ENCODE measurements around the gene TTC7B. TPM values are rescaled to one million over a fixed set of nuclear protein-coding genes. Genes with fewer than 3 reads are reported as not detected.

TTC7B gene
- total and polyA plus RNA-seq, 12 donors, result 10.0 to 58.4 (median 24.7) TPM

GRCh38 chr14:90715993-90716392, 100.2 kb downstream of the TTC7B start:
- Histone ChIP-seq H3K9me3 (replicated peaks in 1 of 3) (no peaks in the 10 kb centered on the region), H3K36me3 (replicated peaks in 1 of 2) (no peaks in the 10 kb centered on the region), H3K27ac (no peak overlapping the region), H3K4me1 (replicated peaks in 1 of 2) (peaks cover 0 to 4% of the 10 kb centered on the region in 2 donors), H3K4me3 (no peak overlapping the region), H3K27me3 (no peaks in the 10 kb centered on the region)
- intact Hi-C loops (cut with DNase I), result no loop called here
- 92 to 97% (median 94%) methylated on average over 4 of the region's 4 CpGs for WGBS, 4 donors
- TF ChIP-seq CTCF (IDR thresholded peaks at IDR 0.05) (no peak), POLR2A (IDR thresholded peaks at IDR 0.05) (no peak)
- DNase-seq, result no peak

GRCh38 chr14:90715495-90715894, 100.7 kb downstream of the TTC7B start:
- intact Hi-C loops (cut with DNase I), result no loop called here
- Histone ChIP-seq H3K27me3 (no peaks in the 10 kb centered on the region), H3K27ac (no peak overlapping the region), H3K9me3 (replicated peaks in 1 of 3) (no peaks in the 10 kb centered on the region), H3K4me3 (no peak overlapping the region), H3K4me1 (replicated peaks in 1 of 2) (peaks cover 0 to 4% of the 10 kb centered on the region in 2 donors), H3K36me3 (replicated peaks in 1 of 2) (no peaks in the 10 kb centered on the region)
- WGBS, 4 donors, result 85 to 98% (median 93%) methylated on average over 2 of the region's 2 CpGs
- TF ChIP-seq POLR2A (IDR thresholded peaks at IDR 0.05) (no peak), CTCF (IDR thresholded peaks at IDR 0.05) (no peak)
- no peak for DNase-seq

DNA sequence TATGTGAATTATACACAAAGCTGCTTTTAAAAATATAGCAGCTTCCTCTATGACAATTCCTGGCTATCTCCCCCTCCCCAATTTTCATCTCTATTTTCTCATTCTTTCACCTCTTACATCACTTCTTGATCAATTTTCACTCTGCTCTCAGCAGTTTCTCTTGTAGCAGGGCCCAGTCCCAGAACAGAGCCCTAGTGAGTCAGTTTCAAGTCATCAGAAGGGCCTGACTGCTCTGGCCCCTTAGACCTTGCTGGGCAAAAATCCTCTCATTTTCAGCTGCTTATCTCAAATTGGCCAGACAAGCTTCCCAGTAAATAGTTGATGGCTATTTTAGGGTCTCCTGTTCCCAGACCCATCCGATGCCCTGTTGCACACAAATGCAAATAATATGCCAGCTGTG, 101.4 kb downstream of the TTC7B start:
- TF ChIP-seq POLR2A (IDR thresholded peaks at IDR 0.05), result no peak
- TF ChIP-seq CTCF (IDR thresholded peaks at IDR 0.05), result no peak
- no peaks in the 10 kb centered on the region for H3K9me3 ChIP-seq (replicated peaks in 1 of 3)

DNA sequence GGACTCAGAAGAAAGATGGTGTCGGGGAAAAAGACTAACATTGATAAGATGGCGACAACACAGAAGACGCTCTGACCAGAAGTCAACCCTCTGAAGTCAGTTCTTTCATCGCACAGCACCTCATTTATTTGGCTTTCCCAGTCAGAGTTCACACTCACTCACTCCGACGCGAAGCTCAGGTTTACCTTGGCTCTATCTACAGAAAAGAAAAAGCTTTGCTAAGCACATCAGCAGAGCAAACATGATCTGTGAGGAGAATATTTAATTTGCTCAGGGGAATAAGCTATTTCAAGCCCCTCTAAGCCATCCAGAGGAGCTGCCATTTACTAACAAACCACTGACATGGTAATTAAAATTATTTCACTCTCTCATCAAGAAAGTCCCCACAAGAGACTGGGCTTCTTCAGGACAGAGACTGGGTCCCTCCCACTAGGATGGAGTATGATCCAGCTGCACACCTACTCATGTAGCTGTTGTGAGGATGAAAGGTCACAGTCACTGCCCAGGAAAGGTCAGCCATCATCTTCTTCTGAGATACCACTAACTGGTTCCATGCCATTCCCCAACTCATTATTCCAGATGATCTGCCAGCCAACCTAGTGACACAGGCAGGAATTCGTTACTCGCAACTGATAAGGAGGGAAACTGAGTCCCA, 111.4 kb downstream of the TTC7B start:
- Histone ChIP-seq H3K36me3 (replicated peaks in 1 of 2) (no peaks in the 10 kb centered on the region), H3K4me1 (replicated peaks in 1 of 2) (no peaks in the 10 kb centered on the region), H3K27me3 (no peaks in the 10 kb centered on the region), H3K9me3 (replicated peaks in 1 of 3) (no peaks in the 10 kb centered on the region), H3K4me3 (no peak overlapping the region), H3K27ac (no peak overlapping the region)
- no peak for DNase-seq
- intact Hi-C loops (cut with DNase I), result loop anchor here in 1 of 2 donors (10.0 kb wide), 1 partner anchor 300 kb away; no protein-coding TSS in a partner anchor
- WGBS, 4 donors, result 85 to 96% (median 94%) methylated on average over 9 of the region's 9 CpGs
- TF ChIP-seq POLR2A (IDR thresholded peaks at IDR 0.05) (no peak), CTCF (IDR thresholded peaks at IDR 0.05) (no peak)

More for the DNA sequence above, 101.4 kb downstream of the TTC7B start:
- 79 to 91% (median 87%) methylated on average over 1 of the region's 1 CpG for WGBS, 4 donors
- no peaks in the 10 kb centered on the region for H3K27me3 ChIP-seq
- DNase-seq, result no peak
- H3K4me3 ChIP-seq, result no peak overlapping the region
- intact Hi-C loops (cut with DNase I), result no loop called here
- H3K36me3 ChIP-seq (replicated peaks in 1 of 2), result no peaks in the 10 kb centered on the region
- H3K27ac ChIP-seq, result no peak overlapping the region
- peaks cover 0 to 4% of the 10 kb centered on the region in 2 donors for H3K4me1 ChIP-seq (replicated peaks in 1 of 2)

All from adrenal gland (tissue), 12 donors.